Upper lobe of left lung (tissue), 4 donors: ENCODE data around the gene COG3.

Experiments used
- EP300 ChIP-seq, 4 donors: sonication (generic); formaldehyde crosslinking; IDR thresholded peaks; one replicate each; pipeline ENCODE4 v1.5.1; 2017; ENCODE audit warnings: antibody characterized with exemption in 4 of 4, control low read depth in 2 of 4
- POLR2A ChIP-seq, 4 donors: fragments of 450-650 bp; IDR thresholded peaks; one replicate each; pipeline ENCODE4 v1.5.1; 2016 to 2017; ENCODE audit warnings: antibody characterized with exemption in 4 of 4, mild to moderate bottlenecking in 2 of 4
- POLR2AphosphoS5 ChIP-seq, 2 donors: sonication (generic); formaldehyde crosslinking; IDR thresholded peaks; one replicate each; pipeline ENCODE4 v1.5.1; 2017; ENCODE audit warnings: antibody characterized with exemption in 2 of 2
- TF ChIP-seq, protein P1 (sequence below), 6 experiments: fragments of 450-650 bp in 4 of 6; fragments of 200-600 bp in 2 of 6; sonication (generic) in 2 of 6; IDR thresholded peaks; one replicate each; pipeline ENCODE4 v1.5.1; 2016 to 2019; ENCODE audit warnings: antibody characterized with exemption in 6 of 6

DNA sequence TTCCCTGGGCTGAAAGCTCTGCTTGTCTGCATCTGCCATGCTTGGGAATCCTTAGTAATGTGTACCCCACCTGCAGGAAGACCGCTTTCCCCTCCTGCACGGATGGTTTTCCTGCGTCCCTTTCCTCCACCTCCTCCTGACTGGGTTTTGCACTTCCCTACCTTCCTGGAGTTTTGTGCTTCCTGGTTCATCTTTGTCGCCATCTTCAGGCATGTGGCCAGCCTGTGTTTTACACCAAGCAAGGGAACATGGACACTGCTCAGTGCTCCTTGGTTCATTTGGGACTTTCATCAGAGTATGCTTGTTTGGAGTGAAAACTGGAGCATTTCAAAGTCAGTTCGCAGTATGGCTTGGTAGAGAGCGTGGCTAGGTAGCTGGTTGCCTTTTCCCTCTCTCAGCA, 120.1 kb downstream of the COG3 start:
- TF ChIP-seq, protein P1, sequence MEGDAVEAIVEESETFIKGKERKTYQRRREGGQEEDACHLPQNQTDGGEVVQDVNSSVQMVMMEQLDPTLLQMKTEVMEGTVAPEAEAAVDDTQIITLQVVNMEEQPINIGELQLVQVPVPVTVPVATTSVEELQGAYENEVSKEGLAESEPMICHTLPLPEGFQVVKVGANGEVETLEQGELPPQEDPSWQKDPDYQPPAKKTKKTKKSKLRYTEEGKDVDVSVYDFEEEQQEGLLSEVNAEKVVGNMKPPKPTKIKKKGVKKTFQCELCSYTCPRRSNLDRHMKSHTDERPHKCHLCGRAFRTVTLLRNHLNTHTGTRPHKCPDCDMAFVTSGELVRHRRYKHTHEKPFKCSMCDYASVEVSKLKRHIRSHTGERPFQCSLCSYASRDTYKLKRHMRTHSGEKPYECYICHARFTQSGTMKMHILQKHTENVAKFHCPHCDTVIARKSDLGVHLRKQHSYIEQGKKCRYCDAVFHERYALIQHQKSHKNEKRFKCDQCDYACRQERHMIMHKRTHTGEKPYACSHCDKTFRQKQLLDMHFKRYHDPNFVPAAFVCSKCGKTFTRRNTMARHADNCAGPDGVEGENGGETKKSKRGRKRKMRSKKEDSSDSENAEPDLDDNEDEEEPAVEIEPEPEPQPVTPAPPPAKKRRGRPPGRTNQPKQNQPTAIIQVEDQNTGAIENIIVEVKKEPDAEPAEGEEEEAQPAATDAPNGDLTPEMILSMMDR (IDR thresholded peaks at IDR 0.05): no peak
- no peak for TF ChIP-seq POLR2A (IDR thresholded peaks at IDR 0.05)
- TF ChIP-seq EP300 (IDR thresholded peaks at IDR 0.05): no peak
- no peak for TF ChIP-seq POLR2AphosphoS5 (IDR thresholded peaks at IDR 0.05)
